Keratinocyte (primary cell): Measurements from ENCODE around the gene FGF10. TPM values are rescaled to one million over a fixed set of nuclear protein-coding genes. Genes with fewer than 3 reads are reported as not detected.

ENCODE experiments used
- DNase-seq: peaks from one replicate; pipeline ENCODE4 v3.0.0-alpha.2; 2011; ENCODE audit warnings: low read depth, missing footprints, low spot score
- FAIRE-seq: peaks from 2 replicates; lab custom pipeline; 2011; peaks lifted over from hg19 to GRCh38; lab: Jason Lieb, UNC
- H2AFZ ChIP-seq: 2 replicates; pipeline ENCODE4 v1.6.0; 2012; ENCODE audit warnings: low read length, control low read depth, inconsistent platforms; ENCODE audit not compliant: control insufficient read depth
- H3K27ac ChIP-seq: 2 replicates; pipeline ENCODE4 v1.5.1; 2011; ENCODE audit warnings: low read length; ENCODE audit not compliant: control insufficient read depth, insufficient read depth
- H3K27me3 ChIP-seq: 3 replicates; pipeline ENCODE4 v1.6.0; 2011; ENCODE audit warnings: low read length; ENCODE audit not compliant: control insufficient read depth, insufficient read depth; ENCODE audit errors: extremely low read depth
- H3K36me3 ChIP-seq, 2 experiments: 2 replicates in 1 of 2; 3 replicates in 1 of 2; pipeline ENCODE4 v1.5.1; 2011; ENCODE audit warnings: low read length in 2 of 2, mild to moderate bottlenecking in 1 of 2; ENCODE audit not compliant: control insufficient read depth in 2 of 2, insufficient read depth in 2 of 2; ENCODE audit errors: extremely low read depth in 1 of 2
- H3K4me1 ChIP-seq: 3 replicates; pipeline ENCODE4 v1.5.1; 2011; ENCODE audit warnings: low read length; ENCODE audit not compliant: control insufficient read depth, insufficient read depth; ENCODE audit errors: extremely low read depth
- H3K4me2 ChIP-seq: 3 replicates; pipeline ENCODE4 v1.6.0; 2011; ENCODE audit warnings: low read depth, low read length; ENCODE audit not compliant: control insufficient read depth, insufficient read depth; ENCODE audit errors: extremely low read depth
- H3K4me3 ChIP-seq, 3 experiments: fragments of 200-600 bp in 1 of 3; sonication (generic) in 1 of 3; 2 replicates in 2 of 3; 3 replicates in 1 of 3; pipeline ENCODE4 v1.5.1; 2011 to 2016; ENCODE audit warnings: low read length in 3 of 3, mild to moderate bottlenecking in 3 of 3, control low read depth in 2 of 3, inconsistent platforms in 1 of 3, low read depth in 1 of 3, mixed read lengths in 1 of 3, mixed run types in 1 of 3, moderate library complexity in 1 of 3; ENCODE audit not compliant: control insufficient read depth in 2 of 3, insufficient read depth in 2 of 3; ENCODE audit errors: extremely low read depth in 1 of 3
- H3K79me2 ChIP-seq: 2 replicates; pipeline ENCODE4 v1.6.0; 2012; ENCODE audit warnings: low read length; ENCODE audit not compliant: control insufficient read depth, insufficient read depth
- H3K9ac ChIP-seq: 3 replicates; pipeline ENCODE4 v1.6.0; 2011; ENCODE audit warnings: low read length; ENCODE audit not compliant: control insufficient read depth, insufficient read depth; ENCODE audit errors: extremely low read depth
- H3K9me1 ChIP-seq: 3 replicates; pipeline ENCODE4 v1.6.0; 2011; ENCODE audit warnings: low read length; ENCODE audit not compliant: control insufficient read depth, insufficient read depth; ENCODE audit errors: extremely low read depth
- H3K9me3 ChIP-seq: 2 replicates; pipeline ENCODE4 v1.5.1; 2012; ENCODE audit warnings: low read depth, low read length; ENCODE audit not compliant: control insufficient read depth
- H4K20me1 ChIP-seq: 3 replicates; pipeline ENCODE4 v1.6.0; 2011; ENCODE audit warnings: low read length; ENCODE audit not compliant: control insufficient read depth, insufficient read depth; ENCODE audit errors: extremely low read depth
- EZH2 ChIP-seq: IDR thresholded peaks from one replicate; pipeline ENCODE4 v1.6.1; 2012; ENCODE audit warnings: inconsistent platforms, mild to moderate bottlenecking, low read length, moderate library complexity
- dilution Hi-C: fragments of 300-500 bp; cut with MboI; formaldehyde crosslinking; loops from one replicate; pipeline ENCODE4 v1.7.0; 2020; ENCODE audit warnings: low sequenced_read_pairs; ENCODE audit not compliant: extremely low pct_ligation_motif_present
- polyA plus RNA-seq, 5 experiments: library from polyadenylated mRNA; depleted of rRNA in 3 of 5; stranded (reverse) in 3 of 5; stranded (forward) in 1 of 5; unstranded in 1 of 5; fragments of >200 nt; gene quantifications; 1 replicate in 1 of 5; 2 replicates in 3 of 5; 3 replicates in 1 of 5; pipeline versions ENCODE4 v1.2.1 to v1.2.3, GENCODE V29; 2011 to 2012; ENCODE audit warnings: missing spikeins in 2 of 5, low read depth in 1 of 5, low replicate concordance in 1 of 5
- TF ChIP-seq, protein P1 (sequence below), 3 experiments: IDR thresholded peaks in 1 of 3; conservative IDR thresholded peaks in 1 of 3; optimal IDR thresholded peaks in 1 of 3; 2 replicates in 2 of 3; 3 replicates in 1 of 3; pipeline versions ENCODE3 to v1.5.1; 2011; ENCODE audit warnings: low read length in 3 of 3, mild to moderate bottlenecking in 3 of 3, moderate library complexity in 2 of 3, control low read depth in 1 of 3, inconsistent platforms in 1 of 3; ENCODE audit not compliant: insufficient read depth in 2 of 3; ENCODE audit errors: extremely low read depth in 1 of 3

FGF10 gene
- polyA plus RNA-seq, 1 donor (not counting 4 experiments of a cell fraction or from before 2014, with no cell fraction given) = not detected

DNA sequence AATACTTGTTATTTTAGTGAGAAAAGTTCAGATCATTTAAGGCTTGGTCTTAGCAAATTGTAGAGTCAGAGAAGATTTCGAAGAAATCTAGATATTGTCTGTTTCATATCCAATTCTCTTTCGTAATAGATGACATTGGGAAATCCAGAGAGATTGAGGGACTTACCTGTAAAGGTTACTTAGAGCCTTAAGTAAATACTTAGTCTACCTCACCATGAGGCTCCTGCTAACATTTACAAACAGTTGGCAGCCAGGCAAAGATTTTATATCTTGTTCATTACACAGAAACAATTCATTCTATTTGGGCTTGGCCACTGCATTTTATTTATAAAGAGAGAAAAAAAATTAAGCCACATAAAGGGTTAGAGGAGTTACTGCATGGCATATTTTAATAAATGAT lies 70.3 kb downstream of the FGF10 start:
- dilution Hi-C loops = no loop called here
- Histone ChIP-seq H3K9me1 (no peaks in the 10 kb centered on the region), H3K79me2 (no peaks in the 10 kb centered on the region), H3K9me3 (no peaks in the 10 kb centered on the region), H3K4me2 (no peak overlapping the region), H3K4me3 (no peak overlapping the region), H2AFZ (no peak overlapping the region), H4K20me1 (no peaks in the 10 kb centered on the region), H3K27me3 (no peaks in the 10 kb centered on the region), H3K9ac (no peak overlapping the region), H3K27ac (no peak overlapping the region), H3K36me3 (no peaks in the 10 kb centered on the region), H3K4me1 (no peaks in the 10 kb centered on the region)
- TF ChIP-seq EZH2 = no peak
- TF ChIP-seq, protein P1, sequence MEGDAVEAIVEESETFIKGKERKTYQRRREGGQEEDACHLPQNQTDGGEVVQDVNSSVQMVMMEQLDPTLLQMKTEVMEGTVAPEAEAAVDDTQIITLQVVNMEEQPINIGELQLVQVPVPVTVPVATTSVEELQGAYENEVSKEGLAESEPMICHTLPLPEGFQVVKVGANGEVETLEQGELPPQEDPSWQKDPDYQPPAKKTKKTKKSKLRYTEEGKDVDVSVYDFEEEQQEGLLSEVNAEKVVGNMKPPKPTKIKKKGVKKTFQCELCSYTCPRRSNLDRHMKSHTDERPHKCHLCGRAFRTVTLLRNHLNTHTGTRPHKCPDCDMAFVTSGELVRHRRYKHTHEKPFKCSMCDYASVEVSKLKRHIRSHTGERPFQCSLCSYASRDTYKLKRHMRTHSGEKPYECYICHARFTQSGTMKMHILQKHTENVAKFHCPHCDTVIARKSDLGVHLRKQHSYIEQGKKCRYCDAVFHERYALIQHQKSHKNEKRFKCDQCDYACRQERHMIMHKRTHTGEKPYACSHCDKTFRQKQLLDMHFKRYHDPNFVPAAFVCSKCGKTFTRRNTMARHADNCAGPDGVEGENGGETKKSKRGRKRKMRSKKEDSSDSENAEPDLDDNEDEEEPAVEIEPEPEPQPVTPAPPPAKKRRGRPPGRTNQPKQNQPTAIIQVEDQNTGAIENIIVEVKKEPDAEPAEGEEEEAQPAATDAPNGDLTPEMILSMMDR (optimal IDR thresholded peaks at IDR 0.05 in 1 of 3, IDR thresholded peaks at IDR 0.05 in 1 of 3, conservative IDR thresholded peaks at IDR 0.05 in 1 of 3; ENCODE audit: extremely low read depth in 1 of 3, insufficient read depth in 2 of 3, low read length in 3 of 3) = no peak
- no peak for FAIRE-seq
- no peak for DNase-seq

DNA sequence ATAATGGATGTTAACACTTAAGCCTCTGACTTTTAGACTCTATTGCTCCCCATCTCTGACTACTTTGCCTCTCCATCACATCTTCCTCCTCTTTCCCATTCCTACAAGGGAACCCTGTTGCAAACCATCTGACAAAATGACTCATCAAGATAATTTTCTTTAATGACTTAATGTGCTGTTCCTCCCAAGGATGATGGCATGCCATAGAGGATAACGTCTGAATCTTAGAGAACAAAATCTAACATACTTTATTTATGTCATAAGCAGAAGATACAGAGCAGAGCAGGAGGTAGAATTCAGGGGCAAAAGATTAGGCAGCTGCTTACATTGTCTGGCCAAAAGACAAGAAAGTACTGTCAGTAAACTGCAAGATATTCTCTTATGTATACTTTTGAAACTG lies 76.8 kb downstream of the FGF10 start:
- Histone ChIP-seq H3K4me3 (no peak overlapping the region), H3K4me1 (no peaks in the 10 kb centered on the region), H3K36me3 (no peaks in the 10 kb centered on the region), H3K27me3 (no peaks in the 10 kb centered on the region), H3K79me2 (no peaks in the 10 kb centered on the region), H2AFZ (no peak overlapping the region), H3K4me2 (no peak overlapping the region), H3K27ac (no peak overlapping the region), H3K9me3 (no peaks in the 10 kb centered on the region), H3K9me1 (no peaks in the 10 kb centered on the region), H4K20me1 (no peaks in the 10 kb centered on the region), H3K9ac (no peak overlapping the region)
- no peak for DNase-seq
- no peak for TF ChIP-seq EZH2
- TF ChIP-seq, protein P1 (optimal IDR thresholded peaks at IDR 0.05 in 1 of 3, IDR thresholded peaks at IDR 0.05 in 1 of 3, conservative IDR thresholded peaks at IDR 0.05 in 1 of 3; ENCODE audit: extremely low read depth in 1 of 3, insufficient read depth in 2 of 3, low read length in 3 of 3) = no peak
- no peak for FAIRE-seq
- dilution Hi-C loops = no loop called here
